Neuronal stem cell (in vitro differentiated cells): ENCODE data around the gene NFYA.

Experiments
- DNase-seq: peaks from one replicate; pipeline ENCODE4 v3.0.0-alpha.2; 2013; ENCODE audit warnings: low spot score
- H2AFZ ChIP-seq: one replicate; pipeline ENCODE4 v1.6.1; 2013; ENCODE audit warnings: mild to moderate bottlenecking, low read length, inconsistent platforms
- H2AK5ac ChIP-seq: 2 replicates; pipeline ENCODE4 v1.6.1; 2013; ENCODE audit warnings: low read depth, mild to moderate bottlenecking, inconsistent platforms, low read length, moderate library complexity, mixed read lengths
- H2BK120ac ChIP-seq: 2 replicates; pipeline ENCODE4 v1.6.1; 2013; ENCODE audit warnings: low read depth, mild to moderate bottlenecking, inconsistent platforms, low read length, moderate library complexity, mixed read lengths
- H2BK12ac ChIP-seq: one replicate; pipeline ENCODE4 v1.6.1; 2013; ENCODE audit warnings: low read length, inconsistent platforms
- H2BK15ac ChIP-seq: 2 replicates; pipeline ENCODE4 v1.6.1; 2013; ENCODE audit warnings: mild to moderate bottlenecking, low read length, inconsistent platforms, mixed read lengths
- H2BK5ac ChIP-seq: one replicate; pipeline ENCODE4 v1.6.1; 2013; ENCODE audit warnings: inconsistent platforms, mild to moderate bottlenecking, low read length, moderate library complexity
- H3K14ac ChIP-seq: one replicate; pipeline ENCODE4 v1.6.1; 2013; ENCODE audit warnings: low read length, inconsistent platforms
- H3K18ac ChIP-seq: 2 replicates; pipeline ENCODE4 v1.6.1; 2013; ENCODE audit warnings: low read length, inconsistent platforms
- H3K23ac ChIP-seq: 2 replicates; pipeline ENCODE4 v1.6.1; 2013; ENCODE audit warnings: low read depth, mild to moderate bottlenecking, mixed read lengths, low read length, inconsistent platforms; ENCODE audit not compliant: poor library complexity
- H3K27ac ChIP-seq: replicated peaks from 3 replicates; pipeline ENCODE4 v1.5.1; 2013; ENCODE audit warnings: low read length, inconsistent platforms
- H3K27me3 ChIP-seq, 3 experiments: 2 replicates each; pipeline ENCODE4 v1.6.1; 2013; ENCODE audit warnings: low read length in 3 of 3, mild to moderate bottlenecking in 2 of 3, inconsistent platforms in 1 of 3, low read depth in 1 of 3, mixed read lengths in 1 of 3, moderate library complexity in 1 of 3; ENCODE audit not compliant: control insufficient read depth in 3 of 3, insufficient read depth in 3 of 3
- H3K36me3 ChIP-seq, 2 donors: replicated peaks in 1 of 2; 2 replicates each; pipeline ENCODE4 v1.6.1; 2013; ENCODE audit warnings: low read length in 2 of 2; ENCODE audit not compliant: control insufficient read depth in 2 of 2, insufficient read depth in 2 of 2
- H3K4ac ChIP-seq: 2 replicates; pipeline ENCODE4 v1.6.1; 2013; ENCODE audit warnings: inconsistent platforms, mild to moderate bottlenecking, low read length, moderate library complexity
- H3K4me1 ChIP-seq, 2 donors: 1 replicate in 1 of 2; 2 replicates in 1 of 2; pipeline ENCODE4 v1.6.1; 2013; ENCODE audit warnings: low read length in 2 of 2, low read depth in 1 of 2; ENCODE audit not compliant: control insufficient read depth in 2 of 2, insufficient read depth in 1 of 2
- H3K4me2 ChIP-seq: one replicate; pipeline ENCODE4 v1.6.1; 2013; ENCODE audit warnings: mild to moderate bottlenecking, low read length, inconsistent platforms; ENCODE audit not compliant: insufficient read depth, poor library complexity, severe bottlenecking
- H3K4me3 ChIP-seq, 2 donors: 2 replicates each; pipeline ENCODE4 v1.5.1; 2013; ENCODE audit warnings: low read length in 2 of 2, mild to moderate bottlenecking in 2 of 2, inconsistent platforms in 1 of 2, moderate library complexity in 1 of 2
- H3K79me1 ChIP-seq: one replicate; pipeline ENCODE4 v1.6.1; 2013; ENCODE audit warnings: low read depth, mild to moderate bottlenecking, inconsistent platforms, low read length, moderate library complexity
- H3K9ac ChIP-seq: one replicate; pipeline ENCODE4 v1.6.1; 2013; ENCODE audit warnings: mild to moderate bottlenecking, low read depth, low read length, inconsistent platforms; ENCODE audit not compliant: poor library complexity
- H3K9me3 ChIP-seq, 2 donors: replicated peaks in 1 of 2; 2 replicates each; pipeline versions ENCODE3 to v1.6.1; 2013; ENCODE audit warnings: low read length in 2 of 2, mild to moderate bottlenecking in 2 of 2, inconsistent platforms in 1 of 2, low read depth in 1 of 2, mixed read lengths in 1 of 2, moderate library complexity in 1 of 2; ENCODE audit not compliant: control insufficient read depth in 2 of 2, insufficient read depth in 1 of 2
- H4K8ac ChIP-seq: one replicate; pipeline ENCODE4 v1.6.1; 2013; ENCODE audit warnings: low read depth, mild to moderate bottlenecking, inconsistent platforms, low read length, moderate library complexity
- H4K91ac ChIP-seq: one replicate; pipeline ENCODE4 v1.6.1; 2013; ENCODE audit warnings: low read length, low read depth, mild to moderate bottlenecking, inconsistent platforms; ENCODE audit not compliant: poor library complexity
- WGBS, 2 donors: extraction: QIAGEN DNeasy Blood & Tissue Kit; methylation state at CpG; one replicate each; pipeline ENCODE4 v1.1.7; 2013; ENCODE audit warnings: missing lambda C conversion rate in 2 of 2, mixed read lengths in 1 of 2; ENCODE audit not compliant: insufficient read length in 2 of 2, insufficient replicate concordance in 1 of 2; ENCODE audit errors: extremely low coverage in 2 of 2; 5-methylcytosine and 5-hydroxymethylcytosine counted together

NFYA gene

GRCh38 chr6:41136911-41137310 is 64.1 kb downstream of the NFYA start:
- Histone ChIP-seq H3K9me3 (no peaks in the 10 kb centered on the region), H4K8ac (no peak overlapping the region), H3K27me3 (no peaks in the 10 kb centered on the region), H2BK5ac (no peak overlapping the region), H3K9ac (no peak overlapping the region), H3K4me3 (no peak overlapping the region), H3K4ac (no peak overlapping the region), H3K18ac (no peak overlapping the region), H2AK5ac (no peak overlapping the region), H2BK12ac (no peak overlapping the region), H2BK15ac (no peak overlapping the region), H3K14ac (no peak overlapping the region), H3K27ac (no peak overlapping the region), H3K4me1 (peaks cover 4 to 5% of the 10 kb centered on the region in 2 donors), H3K79me1 (no peaks in the 10 kb centered on the region), H3K23ac (no peak overlapping the region), H3K36me3 (no peaks in the 10 kb centered on the region), H3K4me2 (no peak overlapping the region), H4K91ac (no peak overlapping the region), H2AFZ (no peak overlapping the region), H2BK120ac (no peak overlapping the region)
- DNase-seq, result no peak

GRCh38 chr6:41147917-41148316 is 75.1 kb downstream of the NFYA start:
- H3K9ac ChIP-seq, result no peak overlapping the region
- H2BK12ac ChIP-seq, result no peak overlapping the region
- no peak overlapping the region for H3K18ac ChIP-seq
- no peak for DNase-seq
- H4K8ac ChIP-seq, result no peak overlapping the region
- no peak overlapping the region for H3K27ac ChIP-seq
- no peak overlapping the region for H4K91ac ChIP-seq
- H3K4me2 ChIP-seq, result no peak overlapping the region
- H3K27me3 ChIP-seq, result no peaks in the 10 kb centered on the region
- no peak overlapping the region for H3K4ac ChIP-seq
- no peak overlapping the region for H2AK5ac ChIP-seq
- H3K23ac ChIP-seq, result no peak overlapping the region
- no peaks in the 10 kb centered on the region for H3K79me1 ChIP-seq
- H3K9me3 ChIP-seq, result no peaks in the 10 kb centered on the region
- H3K4me3 ChIP-seq, result no peak overlapping the region
- no CpG with 5 or more reads among the region's 1 CpG for WGBS, 2 donors
- H2BK15ac ChIP-seq, result no peak overlapping the region
- H2BK120ac ChIP-seq, result no peak overlapping the region
- H3K36me3 ChIP-seq, result no peaks in the 10 kb centered on the region
- H3K14ac ChIP-seq, result no peak overlapping the region
- no peaks in the 10 kb centered on the region for H3K4me1 ChIP-seq
- H2AFZ ChIP-seq, result no peak overlapping the region
- H2BK5ac ChIP-seq, result no peak overlapping the region
